Endothelial cell of umbilical vein (primary cell): Measurements from ENCODE around the gene SEZ6. TPM values are rescaled to one million over a fixed set of nuclear protein-coding genes. Genes with fewer than 3 reads are reported as not detected.

Experiments
- BruUV-seq: library from RNA; stranded (reverse); fragments of 400-500 nt; replicated peaks from 2 replicates; lab custom pipeline; 2021; lab: Mats Ljungman, UMichigan
- CTCF ChIA-PET: fragments of 300-600, 350-600 bp; sonication (Branson Sonifier 250); formaldehyde crosslinking; loops from one replicate; lab custom pipeline; 2021; ENCODE audit warnings: antibody characterized with exemption, inconsistent platforms; lab: Charles Lee
- POLR2A ChIA-PET: fragments of 300-600, 350-600 bp; sonication (Branson Sonifier 250); formaldehyde crosslinking; loops from one replicate; lab custom pipeline; 2021; ENCODE audit warnings: antibody characterized with exemption, inconsistent platforms; lab: Charles Lee
- DNase-seq: peaks from one replicate; pipeline ENCODE4 v3.0.0-alpha.2; 2011; ENCODE audit warnings: low read depth, low spot score
- FAIRE-seq: peaks from 2 replicates; lab custom pipeline; 2011; peaks lifted over from hg19 to GRCh38; lab: Jason Lieb, UNC
- H2AFZ ChIP-seq: 2 replicates; pipeline ENCODE4 v1.6.0; 2012; ENCODE audit warnings: low read depth, low read length, control low read depth, inconsistent platforms
- H3K27ac ChIP-seq: 2 replicates; pipeline ENCODE4 v1.5.1; 2011; ENCODE audit warnings: low read depth, mild to moderate bottlenecking, control low read depth, low read length, moderate library complexity; ENCODE audit not compliant: insufficient read depth
- H3K27me3 ChIP-seq, 2 experiments: 2 replicates each; pipeline versions ENCODE4 v1.6.0 to v1.6.1; 2011; ENCODE audit warnings: low read length in 2 of 2, mixed read lengths in 1 of 2; ENCODE audit not compliant: control insufficient read depth in 2 of 2, insufficient read depth in 2 of 2
- H3K36me3 ChIP-seq, 2 experiments: 2 replicates in 1 of 2; 3 replicates in 1 of 2; pipeline ENCODE4 v1.5.1; 2011; ENCODE audit warnings: low read length in 2 of 2, mild to moderate bottlenecking in 1 of 2, moderate library complexity in 1 of 2; ENCODE audit not compliant: control insufficient read depth in 2 of 2, insufficient read depth in 2 of 2; ENCODE audit errors: extremely low read depth in 1 of 2
- H3K4me1 ChIP-seq: 3 replicates; pipeline ENCODE4 v1.5.1; 2011; ENCODE audit warnings: mild to moderate bottlenecking, low read length; ENCODE audit not compliant: control insufficient read depth, insufficient read depth; ENCODE audit errors: extremely low read depth
- H3K4me2 ChIP-seq: 2 replicates; pipeline ENCODE4 v1.6.1; 2011; ENCODE audit warnings: low read length, control low read depth, mixed read lengths; ENCODE audit not compliant: insufficient read depth
- H3K4me3 ChIP-seq, 3 experiments: fragments of 200-600 bp in 1 of 3; sonication (generic), shearing (Covaris generic) in 1 of 3; replicated peaks in 1 of 3; 2 replicates each; pipeline ENCODE4 v1.5.1; 2011 to 2016; ENCODE audit warnings: control low read depth in 3 of 3, low read length in 3 of 3, mild to moderate bottlenecking in 2 of 3, inconsistent platforms in 1 of 3, low read depth in 1 of 3, moderate library complexity in 1 of 3; ENCODE audit not compliant: insufficient read depth in 1 of 3
- H3K79me2 ChIP-seq: 2 replicates; pipeline ENCODE4 v1.6.0; 2012; ENCODE audit warnings: low read length, inconsistent platforms; ENCODE audit not compliant: control insufficient read depth, insufficient read depth
- H3K9ac ChIP-seq: replicated peaks from 2 replicates; pipeline ENCODE3; 2011; ENCODE audit warnings: low read length, control low read depth; ENCODE audit not compliant: insufficient read depth; ENCODE audit errors: extremely low read depth
- H3K9me1 ChIP-seq: replicated peaks from 3 replicates; pipeline ENCODE4 v1.6.0; 2011; ENCODE audit warnings: mild to moderate bottlenecking, low read length; ENCODE audit not compliant: control insufficient read depth, insufficient read depth; ENCODE audit errors: extremely low read depth
- H3K9me3 ChIP-seq: replicated peaks from 2 replicates; pipeline ENCODE4 v1.5.1; 2012; ENCODE audit warnings: low read length, inconsistent platforms; ENCODE audit not compliant: control insufficient read depth, insufficient read depth
- H4K20me1 ChIP-seq: replicated peaks from 2 replicates; pipeline ENCODE3; 2011; ENCODE audit warnings: mild to moderate bottlenecking, low read length; ENCODE audit not compliant: control insufficient read depth, insufficient read depth; ENCODE audit errors: extremely low read depth
- CTCF ChIP-seq, 2 donors: IDR thresholded peaks; 1 replicate in 1 of 2; 2 replicates in 1 of 2; pipeline ENCODE4 v1.5.1; 2011; ENCODE audit warnings: low read length in 2 of 2, mild to moderate bottlenecking in 2 of 2, moderate library complexity in 2 of 2, control low read depth in 1 of 2, inconsistent platforms in 1 of 2, low read depth in 1 of 2; ENCODE audit not compliant: insufficient read depth in 1 of 2; ENCODE audit errors: extremely low read depth in 1 of 2
- POLR2A ChIP-seq: IDR thresholded peaks from 2 replicates; pipeline ENCODE4 v1.6.1; 2012; ENCODE audit warnings: low read depth, mild to moderate bottlenecking, control low read depth, low read length
- POLR2AphosphoS5 ChIP-seq: IDR thresholded peaks from 2 replicates; pipeline ENCODE4 v1.6.1; 2012; ENCODE audit warnings: low read depth, mild to moderate bottlenecking, control low read depth, low read length, moderate library complexity; ENCODE audit not compliant: insufficient read depth
- dilution Hi-C: fragments of 300-500 bp; cut with MboI; formaldehyde crosslinking; loops from one replicate; pipeline ENCODE4 v1.15.0; 2019; ENCODE audit warnings: low sequenced_read_pairs; ENCODE audit not compliant: extremely low pct_ligation_motif_present
- intact Hi-C: fragments of 100-400 bp; cut with micrococcal nuclease; formaldehyde crosslinking; loops from one replicate; pipeline ENCODE4 v1.10.0; 2022
- polyA plus RNA-seq, 4 experiments: library from polyadenylated mRNA; depleted of rRNA in 3 of 4; stranded (reverse) in 3 of 4; unstranded in 1 of 4; fragments of >200 nt; gene quantifications; 2 replicates each; pipeline versions ENCODE4 v1.2.1 to v1.2.3, GENCODE V29; 2011 to 2012; ENCODE audit warnings: missing spikeins in 1 of 4
- total RNA-seq: library from RNA; stranded (reverse); gene quantifications from 2 replicates; pipeline ENCODE4 v1.2.3, GENCODE V29; 2021

Gene SEZ6
- total and polyA plus RNA-seq, 2 donors (not counting 3 experiments of a cell fraction or from before 2014, with no cell fraction given), result not detected

DNA sequence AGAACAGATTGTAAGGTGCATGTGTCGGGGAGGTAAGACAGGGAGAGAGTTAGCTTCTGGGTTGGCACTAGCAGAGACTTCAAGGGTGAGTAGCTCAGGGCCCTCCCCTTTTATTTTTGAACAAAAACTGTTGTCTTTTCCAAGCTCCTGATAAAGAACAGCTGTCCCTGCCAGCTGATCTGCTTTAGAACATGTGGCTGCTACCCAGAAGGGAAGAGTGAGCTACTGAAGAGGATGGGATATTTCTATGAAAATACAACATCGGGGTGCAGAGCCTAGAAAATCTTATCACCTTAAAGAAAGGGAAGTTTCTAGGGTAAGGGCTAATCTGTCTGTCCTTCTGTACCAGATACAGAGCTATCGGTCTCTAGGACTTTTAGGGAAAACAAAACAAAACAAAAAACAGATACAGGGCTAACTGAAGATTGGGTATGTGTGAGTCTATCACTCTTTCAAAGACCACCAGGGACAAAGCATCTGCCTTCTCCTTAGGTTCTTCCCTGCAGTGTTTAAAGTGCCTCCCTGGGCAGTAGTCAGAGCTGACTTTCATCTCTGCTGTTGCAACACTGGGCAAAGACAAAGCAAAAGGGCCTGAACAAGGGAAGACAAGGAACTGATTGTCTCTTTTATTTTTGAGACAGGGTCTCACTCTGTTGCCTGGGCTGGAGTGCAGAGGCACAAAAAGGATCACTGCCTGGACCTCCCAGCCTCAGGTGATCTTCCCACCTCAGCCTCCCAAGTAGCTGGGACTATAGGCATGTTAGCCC is 97.9 kb downstream of the SEZ6 start:
- H3K27ac ChIP-seq, result no peak overlapping the region
- H2AFZ ChIP-seq, result no peak overlapping the region
- dilution Hi-C loops, result no loop called here
- intact Hi-C loops, result no loop called here
- CTCF ChIA-PET, result interaction anchor here (1.2 to 7.3 kb wide), 10 partner anchors 8 to 209 kb away, joined by 3 to 62 read pairs (median 6); partner anchors contain the start of genes FAM222B, FLOT2 and TLCD1
- H3K36me3 ChIP-seq, result peaks cover 19 to 46% of the 10 kb centered on the region in 2 experiments
- H3K9ac ChIP-seq, result no peak overlapping the region
- TF ChIP-seq POLR2AphosphoS5, result no peak
- TF ChIP-seq POLR2A, result no peak
- TF ChIP-seq CTCF (IDR thresholded peaks at IDR 0.05; ENCODE audit: extremely low read depth in 1 of 2, insufficient read depth in 1 of 2, low read depth in 1 of 2, low read length in 2 of 2), result no peak
- no peaks in the 10 kb centered on the region for H3K79me2 ChIP-seq
- no TSS peak for BruUV-seq
- no peaks in the 10 kb centered on the region for H3K9me1 ChIP-seq
- no peaks in the 10 kb centered on the region for H3K9me3 ChIP-seq
- POLR2A ChIA-PET, result interaction anchor here (1.6 kb wide), 1 partner anchor 16 kb away, joined by 5 read pairs; no protein-coding TSS in a partner anchor
- no peak overlapping the region for H3K4me3 ChIP-seq
- no peak overlapping the region for H3K4me2 ChIP-seq
- H3K27me3 ChIP-seq, result no peaks in the 10 kb centered on the region
- H3K4me1 ChIP-seq, result peaks cover 25% of the 10 kb centered on the region
- no peak for DNase-seq
- no peaks in the 10 kb centered on the region for H4K20me1 ChIP-seq
- no peak for FAIRE-seq
